SK-N-MC (cell line): ENCODE results near the gene TSHZ2.

Experiments
- EZH2 ChIP-seq: fragments of 200-600 bp; sonication (generic); IDR thresholded peaks from one replicate; pipeline ENCODE4 v1.6.1; 2017; ENCODE audit warnings: antibody characterized with exemption
- POLR2AphosphoS5 ChIP-seq: IDR thresholded peaks from 2 replicates; pipeline ENCODE4 v1.6.1; 2012; ENCODE audit warnings: mild to moderate bottlenecking, low read depth, low read length, borderline replicate concordance

- TF ChIP-seq EZH2 (no peak), POLR2AphosphoS5 (no peak)
Measured at GRCh38 chr20:52975803-52976531, 3.8 kb downstream of the TSHZ2 start.
